Measurements from ENCODE around the gene DNAJC16. TPM values are rescaled to one million over a fixed set of nuclear protein-coding genes. Genes with fewer than 3 reads are reported as not detected.
"Not testable (repeated sequence)": the region's sequence is repeated elsewhere in the genome, so short reads cannot be mapped to it uniquely, and the experiment has no call there.

DNAJC16 gene
- total and polyA plus RNA-seq, 2 of the 13 experiments (the other 11 are each of a cell fraction or from before 2014, with no cell fraction given) = 11.4 to 15.4 TPM

DNA sequence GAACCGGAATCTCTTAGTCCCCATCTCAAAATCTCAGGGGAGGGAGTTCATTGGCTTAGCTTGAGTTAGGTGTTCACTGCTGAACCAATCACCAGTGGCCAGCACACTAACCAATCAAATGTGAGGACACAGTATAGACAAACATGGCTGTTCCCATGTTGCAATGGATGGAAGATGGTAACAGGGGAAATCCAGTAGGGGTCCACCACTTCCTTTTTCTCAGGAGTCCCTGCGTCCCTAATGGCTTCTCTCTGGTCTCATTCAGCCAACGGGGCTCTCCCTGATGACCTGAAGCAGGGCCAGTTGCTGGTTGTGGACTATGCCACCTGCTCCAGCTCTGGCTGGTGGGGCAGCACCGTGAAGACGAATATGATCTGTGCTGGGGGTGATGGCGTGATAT, 41.0 kb upstream of the DNAJC16 start (continued):
- TF ChIP-seq, protein P1, sequence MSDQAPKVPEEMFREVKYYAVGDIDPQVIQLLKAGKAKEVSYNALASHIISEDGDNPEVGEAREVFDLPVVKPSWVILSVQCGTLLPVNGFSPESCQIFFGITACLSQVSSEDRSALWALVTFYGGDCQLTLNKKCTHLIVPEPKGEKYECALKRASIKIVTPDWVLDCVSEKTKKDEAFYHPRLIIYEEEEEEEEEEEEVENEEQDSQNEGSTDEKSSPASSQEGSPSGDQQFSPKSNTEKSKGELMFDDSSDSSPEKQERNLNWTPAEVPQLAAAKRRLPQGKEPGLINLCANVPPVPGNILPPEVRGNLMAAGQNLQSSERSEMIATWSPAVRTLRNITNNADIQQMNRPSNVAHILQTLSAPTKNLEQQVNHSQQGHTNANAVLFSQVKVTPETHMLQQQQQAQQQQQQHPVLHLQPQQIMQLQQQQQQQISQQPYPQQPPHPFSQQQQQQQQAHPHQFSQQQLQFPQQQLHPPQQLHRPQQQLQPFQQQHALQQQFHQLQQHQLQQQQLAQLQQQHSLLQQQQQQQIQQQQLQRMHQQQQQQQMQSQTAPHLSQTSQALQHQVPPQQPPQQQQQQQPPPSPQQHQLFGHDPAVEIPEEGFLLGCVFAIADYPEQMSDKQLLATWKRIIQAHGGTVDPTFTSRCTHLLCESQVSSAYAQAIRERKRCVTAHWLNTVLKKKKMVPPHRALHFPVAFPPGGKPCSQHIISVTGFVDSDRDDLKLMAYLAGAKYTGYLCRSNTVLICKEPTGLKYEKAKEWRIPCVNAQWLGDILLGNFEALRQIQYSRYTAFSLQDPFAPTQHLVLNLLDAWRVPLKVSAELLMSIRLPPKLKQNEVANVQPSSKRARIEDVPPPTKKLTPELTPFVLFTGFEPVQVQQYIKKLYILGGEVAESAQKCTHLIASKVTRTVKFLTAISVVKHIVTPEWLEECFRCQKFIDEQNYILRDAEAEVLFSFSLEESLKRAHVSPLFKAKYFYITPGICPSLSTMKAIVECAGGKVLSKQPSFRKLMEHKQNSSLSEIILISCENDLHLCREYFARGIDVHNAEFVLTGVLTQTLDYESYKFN (CRISPR knock-in tag; conservative IDR thresholded peaks at IDR 0.05) = no peak
- TF ChIP-seq, protein P2, sequence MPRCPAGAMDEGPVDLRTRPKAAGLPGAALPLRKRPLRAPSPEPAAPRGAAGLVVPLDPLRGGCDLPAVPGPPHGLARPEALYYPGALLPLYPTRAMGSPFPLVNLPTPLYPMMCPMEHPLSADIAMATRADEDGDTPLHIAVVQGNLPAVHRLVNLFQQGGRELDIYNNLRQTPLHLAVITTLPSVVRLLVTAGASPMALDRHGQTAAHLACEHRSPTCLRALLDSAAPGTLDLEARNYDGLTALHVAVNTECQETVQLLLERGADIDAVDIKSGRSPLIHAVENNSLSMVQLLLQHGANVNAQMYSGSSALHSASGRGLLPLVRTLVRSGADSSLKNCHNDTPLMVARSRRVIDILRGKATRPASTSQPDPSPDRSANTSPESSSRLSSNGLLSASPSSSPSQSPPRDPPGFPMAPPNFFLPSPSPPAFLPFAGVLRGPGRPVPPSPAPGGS (CRISPR knock-in tag; IDR thresholded peaks at IDR 0.05) = no peak
- TF ChIP-seq HMGXB3 (CRISPR knock-in tag; IDR thresholded peaks at IDR 0.05; ENCODE audit: borderline replicate concordance) (no peak), ZNF224 (CRISPR knock-in tag; IDR thresholded peaks at IDR 0.05) (no peak), MBD4 (IDR thresholded peaks at IDR 0.05; ENCODE audit: borderline replicate concordance, low read length) (no peak), NFKB2 (CRISPR knock-in tag; IDR thresholded peaks at IDR 0.05; ENCODE audit: borderline replicate concordance) (no peak), TEF (CRISPR knock-in tag; IDR thresholded peaks at IDR 0.05) (no peak), HOMEZ (CRISPR knock-in tag; IDR thresholded peaks at IDR 0.05; ENCODE audit: low read depth) (no peak), ERF (CRISPR knock-in tag; IDR thresholded peaks at IDR 0.05) (no peak), ZNF251 (CRISPR knock-in tag; IDR thresholded peaks at IDR 0.05) (no peak)

GRCh38 chr1:15486844-15487610, 39.6 kb upstream of the DNAJC16 start:
- H2AFZ ChIP-seq (ENCODE audit: low read length); H3K36me3 ChIP-seq (replicated peaks in 1 of 2; ENCODE audit: control insufficient read depth in 1 of 2, insufficient read depth in 2 of 2, low read length in 2 of 2); H3K27ac ChIP-seq (ENCODE audit: extremely low read length, insufficient read depth, low read length); POLR2A ChIA-PET; H3K79me2 ChIP-seq (ENCODE audit: insufficient read depth, low read length); H3K9ac ChIP-seq (ENCODE audit: insufficient read depth, low read depth, low read length); BruUV-seq (replicated peaks); in situ Hi-C loops (cut with HindIII; ENCODE audit: extremely low pct_ligation_motif_present, low pct_unique_long_range_greater_than_20kb); DNase-seq (ENCODE audit: low spot score); H4K20me1 ChIP-seq (ENCODE audit: insufficient read depth, low read length); ATAC-seq; intact Hi-C loops (cut with micrococcal nuclease; ENCODE audit: unreplicated experiment); H3K27me3 ChIP-seq (ENCODE audit: control insufficient read depth in 1 of 2, insufficient read depth in 2 of 2, low read length in 2 of 2); FAIRE-seq; CTCF ChIA-PET (ENCODE audit: low intra/inter-chr PET ratio, low total read pairs); H3K4me1 ChIP-seq (ENCODE audit: insufficient read depth, low read length); H3K9me3 ChIP-seq (ENCODE audit: low read length); H3K4me3 ChIP-seq (replicated peaks in 1 of 3; ENCODE audit: insufficient read depth in 1 of 3, low read depth in 2 of 3, low read length in 3 of 3); H3K4me2 ChIP-seq (ENCODE audit: low read depth, low read length): not testable (repeated sequence)
- WGBS (ENCODE audit: low lambda C conversion rate) = 96% methylated on average over 15 of the region's 17 CpGs

Measured in HepG2 (cell line).